MCF 10A (cell line): ENCODE measurements around the gene TANC1. TPM values are rescaled to one million over a fixed set of nuclear protein-coding genes. Genes with fewer than 3 reads are reported as not detected.

Experiments
- BruUV-seq: library from RNA; stranded (reverse); fragments of 400-500 nt; replicated peaks from 2 replicates; lab custom pipeline; 2021; lab: Mats Ljungman, UMichigan
- CTCF ChIA-PET: fragments of 300-600 bp; sonication (Branson Sonifier 250); formaldehyde crosslinking; extraction: SDS; loops from one replicate; lab custom pipeline; 2021; ENCODE audit warnings: antibody characterized with exemption, inconsistent platforms; lab: Yijun Ruan, JAX
- POLR2A ChIA-PET: fragments of 300-600, 350-650 bp; sonication (Branson Sonifier 250); formaldehyde crosslinking; extraction: SDS; loops from one replicate; lab custom pipeline; 2020; ENCODE audit warnings: antibody characterized with exemption, inconsistent platforms; lab: Yijun Ruan, JAX
- DNase-seq: peaks from one replicate; pipeline ENCODE4 v3.0.0-alpha.2; 2018; ENCODE audit not compliant: unreplicated experiment
- H3K27ac Mint-ChIP-seq: one replicate; pipeline ENCODE4 v1.8.0; 2022; ENCODE audit warnings: mild to moderate bottlenecking, low read depth, mixed read lengths; ENCODE audit not compliant: unreplicated experiment
- H3K27me3 Mint-ChIP-seq: one replicate; pipeline ENCODE4 v1.8.0; 2022; ENCODE audit warnings: mixed read lengths; ENCODE audit not compliant: insufficient read depth, unreplicated experiment
- H3K36me3 Mint-ChIP-seq: one replicate; pipeline ENCODE4 v1.8.0; 2022; ENCODE audit warnings: mild to moderate bottlenecking, moderate library complexity, mixed read lengths; ENCODE audit not compliant: insufficient read depth, unreplicated experiment
- H3K4me1 Mint-ChIP-seq: one replicate; pipeline ENCODE4 v1.8.0; 2022; ENCODE audit warnings: mixed read lengths; ENCODE audit not compliant: insufficient read depth, unreplicated experiment
- H3K4me3 Mint-ChIP-seq: one replicate; pipeline ENCODE4 v1.8.0; 2022; ENCODE audit warnings: mild to moderate bottlenecking, moderate library complexity, mixed read lengths; ENCODE audit not compliant: unreplicated experiment
- H3K9me3 Mint-ChIP-seq: one replicate; pipeline ENCODE4 v1.8.0; 2022; ENCODE audit warnings: mixed read lengths; ENCODE audit not compliant: unreplicated experiment
- intact Hi-C: fragments of 100-400 bp; cut with micrococcal nuclease; formaldehyde crosslinking; loops from 2 replicates; pipeline ENCODE4 v1.14.1; 2022
- total RNA-seq: library from RNA; stranded (reverse); gene quantifications from 2 replicates; pipeline ENCODE4 v1.2.3, GENCODE V29; 2022
- TF ChIP-seq, protein P1 (sequence below): fragments of 200-600 bp; IDR thresholded peaks from one replicate; pipeline ENCODE4 v1.8.0; 2022; ENCODE audit warnings: antibody characterized with exemption, mild to moderate bottlenecking; ENCODE audit not compliant: unreplicated experiment

The TANC1 gene
- total RNA-seq, 1 experiment from 2014 or later: 35.3 TPM

DNA sequence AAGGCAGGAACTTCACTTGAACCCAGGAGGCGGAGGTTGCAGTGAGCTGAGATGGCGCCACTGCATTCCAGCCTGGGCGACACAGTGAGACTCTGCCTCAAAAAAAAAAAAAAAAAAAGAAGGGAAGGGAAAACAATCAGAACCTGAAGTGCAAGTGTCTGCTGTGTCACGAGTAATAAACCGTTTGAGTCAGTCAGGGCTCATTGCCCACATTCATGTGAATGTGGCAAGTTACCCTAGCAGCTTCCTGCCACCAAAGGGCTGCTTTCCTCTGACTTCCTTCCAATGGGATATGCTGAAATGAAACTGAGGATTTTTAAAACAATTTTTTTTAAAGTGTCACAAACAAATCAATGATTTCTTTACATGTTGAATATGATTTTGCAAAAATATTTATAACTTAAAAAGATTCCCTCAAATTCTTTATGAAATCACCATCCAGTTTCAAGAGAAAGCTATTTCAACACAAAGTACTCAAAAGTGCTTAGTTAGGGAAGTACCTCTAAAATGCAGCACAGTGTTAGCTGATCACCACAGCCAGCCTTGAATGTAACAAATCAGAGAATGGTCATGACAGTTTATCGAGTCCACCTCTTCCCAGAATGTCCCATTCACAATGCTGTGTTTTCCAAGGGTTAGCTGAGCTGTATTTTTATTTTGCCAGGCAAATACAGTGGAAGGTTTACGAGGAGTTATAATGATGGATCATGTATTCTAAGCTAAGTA, 281.7 kb downstream of the TANC1 start:
- H3K36me3 Mint-ChIP-seq: peaks cover 46% of the 10 kb centered on the region
- POLR2A ChIA-PET: interaction anchor here (1.1 to 4.5 kb wide), 6 partner anchors 11 to 463 kb away, joined by 3 to 17 read pairs (median 6); partner anchors contain the start of genes MARCHF7 and WDSUB1
- peaks cover 6% of the 10 kb centered on the region for H3K4me1 Mint-ChIP-seq
- peak; percentile 89 for DNase-seq
- H3K27me3 Mint-ChIP-seq: no peaks in the 10 kb centered on the region
- no TSS peak for BruUV-seq
- TF ChIP-seq, protein P1, sequence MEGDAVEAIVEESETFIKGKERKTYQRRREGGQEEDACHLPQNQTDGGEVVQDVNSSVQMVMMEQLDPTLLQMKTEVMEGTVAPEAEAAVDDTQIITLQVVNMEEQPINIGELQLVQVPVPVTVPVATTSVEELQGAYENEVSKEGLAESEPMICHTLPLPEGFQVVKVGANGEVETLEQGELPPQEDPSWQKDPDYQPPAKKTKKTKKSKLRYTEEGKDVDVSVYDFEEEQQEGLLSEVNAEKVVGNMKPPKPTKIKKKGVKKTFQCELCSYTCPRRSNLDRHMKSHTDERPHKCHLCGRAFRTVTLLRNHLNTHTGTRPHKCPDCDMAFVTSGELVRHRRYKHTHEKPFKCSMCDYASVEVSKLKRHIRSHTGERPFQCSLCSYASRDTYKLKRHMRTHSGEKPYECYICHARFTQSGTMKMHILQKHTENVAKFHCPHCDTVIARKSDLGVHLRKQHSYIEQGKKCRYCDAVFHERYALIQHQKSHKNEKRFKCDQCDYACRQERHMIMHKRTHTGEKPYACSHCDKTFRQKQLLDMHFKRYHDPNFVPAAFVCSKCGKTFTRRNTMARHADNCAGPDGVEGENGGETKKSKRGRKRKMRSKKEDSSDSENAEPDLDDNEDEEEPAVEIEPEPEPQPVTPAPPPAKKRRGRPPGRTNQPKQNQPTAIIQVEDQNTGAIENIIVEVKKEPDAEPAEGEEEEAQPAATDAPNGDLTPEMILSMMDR: no peak
- peaks cover 5% of the 10 kb centered on the region for H3K9me3 Mint-ChIP-seq
- peak overlapping the region; percentile 66 for H3K27ac Mint-ChIP-seq
- intact Hi-C loops: loop anchor here (10.0 kb wide), 1 partner anchor 265 kb away; no protein-coding TSS in a partner anchor
- CTCF ChIA-PET: interaction anchor here (0.7 to 1.3 kb wide), 3 partner anchors 11 to 214 kb away, joined by 3 to 5 read pairs (median 3); no protein-coding TSS in a partner anchor
- H3K4me3 Mint-ChIP-seq: no peak overlapping the region

DNA sequence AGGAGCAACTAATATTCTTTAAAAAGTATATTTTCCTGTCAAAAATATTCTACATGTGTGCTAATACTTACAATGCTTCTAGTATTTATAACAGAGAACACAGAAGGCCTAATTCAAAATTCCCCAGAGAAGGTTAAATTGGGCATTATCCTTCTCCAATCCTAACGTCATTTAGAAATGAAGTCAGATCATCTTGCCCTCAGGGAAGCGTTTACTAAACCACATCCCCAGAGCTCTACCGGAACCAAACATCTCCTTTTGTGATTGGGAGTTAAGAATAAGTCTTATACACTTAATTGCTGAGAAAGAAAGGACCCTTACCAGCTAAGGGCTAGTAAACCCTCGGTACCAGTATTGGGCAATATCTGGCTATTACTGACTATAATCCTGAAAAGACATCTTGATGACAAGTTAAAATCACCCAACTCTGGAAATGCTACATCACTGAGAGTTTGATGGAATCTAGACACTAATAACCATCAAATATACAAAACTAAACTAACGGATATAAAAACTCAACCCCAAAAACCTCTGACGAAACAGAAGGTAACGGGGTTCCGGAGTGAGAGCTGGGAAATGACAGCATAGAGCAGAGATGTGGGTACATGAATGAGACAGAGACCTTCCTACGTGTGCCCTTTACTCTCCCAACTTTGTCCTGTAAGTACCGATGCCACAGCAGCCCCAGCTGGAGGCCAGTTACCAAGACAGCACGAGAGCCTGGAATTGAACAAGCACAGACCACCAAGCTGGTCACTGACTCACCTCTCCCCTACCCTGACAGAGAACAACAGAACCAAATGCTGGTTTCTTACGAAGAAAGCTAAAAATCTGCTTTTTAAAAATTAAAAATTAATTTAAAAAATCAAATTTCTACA, 283.1 kb downstream of the TANC1 start:
- Mint-ChIP-seq H3K4me1 (peaks cover 6% of the 10 kb centered on the region), H3K9me3 (no peaks in the 10 kb centered on the region), H3K27ac (no peak overlapping the region), H3K36me3 (peaks cover 34% of the 10 kb centered on the region), H3K4me3 (no peak overlapping the region), H3K27me3 (no peaks in the 10 kb centered on the region)
- CTCF ChIA-PET: no interaction called here
- TF ChIP-seq, protein P1: no peak
- DNase-seq: no peak
- POLR2A ChIA-PET: interaction anchor here (0.8 to 4.5 kb wide), 3 partner anchors 12 to 461 kb away, joined by 4 to 17 read pairs (median 14); partner anchors contain the start of genes MARCHF7 and WDSUB1
- no TSS peak for BruUV-seq
- intact Hi-C loops: no loop called here

DNA sequence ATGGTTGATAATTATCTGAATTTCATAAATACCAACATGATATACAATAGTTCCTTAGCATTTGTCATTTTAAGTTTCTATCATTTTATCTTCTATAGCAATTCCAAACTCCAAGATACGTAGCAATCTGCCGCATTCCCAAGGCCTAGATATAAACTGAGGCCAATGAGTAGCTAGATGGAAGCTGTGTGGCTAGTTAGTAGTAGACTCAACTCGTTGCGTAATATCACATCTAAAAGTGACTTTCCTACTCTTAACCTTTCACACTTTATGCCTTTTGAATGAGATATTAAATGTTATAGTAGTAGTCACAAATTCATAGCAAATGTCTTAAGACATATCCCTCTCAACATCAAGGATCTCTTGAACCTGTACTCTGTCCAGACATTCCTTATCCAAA, 284.5 kb downstream of the TANC1 start:
- no TSS peak for BruUV-seq
- Mint-ChIP-seq H3K4me1 (peaks cover 6% of the 10 kb centered on the region), H3K4me3 (no peak overlapping the region), H3K9me3 (no peaks in the 10 kb centered on the region), H3K27ac (no peak overlapping the region), H3K36me3 (peaks cover 34% of the 10 kb centered on the region), H3K27me3 (no peaks in the 10 kb centered on the region)
- ChIA-PET CTCF (interaction anchor here (1.0 to 1.2 kb wide), 2 partner anchors 13 to 715 kb away, joined by 3 to 4 read pairs; no protein-coding TSS in a partner anchor), POLR2A (interaction anchor here (0.9 to 1.2 kb wide), 3 partner anchors 9 to 33 kb away, joined by 3 to 4 read pairs (median 3); partner anchors contain the start of gene WDSUB1)
- intact Hi-C loops: no loop called here
- DNase-seq: no peak
- TF ChIP-seq, protein P1: no peak
